HG03196 (cell line): Measurements from ENCODE around the gene OR10G2.

Experiments
- ATAC-seq: cut with Tn5 transposase; IDR thresholded peaks from one replicate; pipeline ENCODE4 v1.9.1; 2021; ENCODE audit not compliant: unreplicated experiment

The OR10G2 gene

GRCh38 chr14:21589317-21589716 lies 45.4 kb downstream of the OR10G2 start:
- no peak for ATAC-seq
